Endothelial cell of umbilical vein (primary cell): ENCODE results near the gene OXA1L. TPM values are rescaled to one million over a fixed set of nuclear protein-coding genes. Genes with fewer than 3 reads are reported as not detected.
"Not testable (repeated sequence)": the region's sequence is repeated elsewhere in the genome, so short reads cannot be mapped to it uniquely, and the experiment has no call there.

Experiments used
- BruUV-seq: library from RNA; stranded (reverse); fragments of 400-500 nt; replicated peaks from 2 replicates; lab custom pipeline; 2021; lab: Mats Ljungman, UMichigan
- CTCF ChIA-PET: fragments of 300-600, 350-600 bp; sonication (Branson Sonifier 250); formaldehyde crosslinking; loops from one replicate; lab custom pipeline; 2021; ENCODE audit warnings: antibody characterized with exemption, inconsistent platforms; lab: Charles Lee
- POLR2A ChIA-PET: fragments of 300-600, 350-600 bp; sonication (Branson Sonifier 250); formaldehyde crosslinking; loops from one replicate; lab custom pipeline; 2021; ENCODE audit warnings: antibody characterized with exemption, inconsistent platforms; lab: Charles Lee
- DNase-seq: peaks from one replicate; pipeline ENCODE4 v3.0.0-alpha.2; 2011; ENCODE audit warnings: low read depth, low spot score
- FAIRE-seq: peaks from 2 replicates; lab custom pipeline; 2011; peaks lifted over from hg19 to GRCh38; lab: Jason Lieb, UNC
- H2AFZ ChIP-seq: 2 replicates; pipeline ENCODE4 v1.6.0; 2012; ENCODE audit warnings: low read depth, low read length, control low read depth, inconsistent platforms
- H3K27ac ChIP-seq: 2 replicates; pipeline ENCODE4 v1.5.1; 2011; ENCODE audit warnings: low read depth, mild to moderate bottlenecking, control low read depth, low read length, moderate library complexity; ENCODE audit not compliant: insufficient read depth
- H3K27me3 ChIP-seq, 2 experiments: 2 replicates each; pipeline versions ENCODE4 v1.6.0 to v1.6.1; 2011; ENCODE audit warnings: low read length in 2 of 2, mixed read lengths in 1 of 2; ENCODE audit not compliant: control insufficient read depth in 2 of 2, insufficient read depth in 2 of 2
- H3K36me3 ChIP-seq, 2 experiments: 2 replicates in 1 of 2; 3 replicates in 1 of 2; pipeline ENCODE4 v1.5.1; 2011; ENCODE audit warnings: low read length in 2 of 2, mild to moderate bottlenecking in 1 of 2, moderate library complexity in 1 of 2; ENCODE audit not compliant: control insufficient read depth in 2 of 2, insufficient read depth in 2 of 2; ENCODE audit errors: extremely low read depth in 1 of 2
- H3K4me1 ChIP-seq: 3 replicates; pipeline ENCODE4 v1.5.1; 2011; ENCODE audit warnings: mild to moderate bottlenecking, low read length; ENCODE audit not compliant: control insufficient read depth, insufficient read depth; ENCODE audit errors: extremely low read depth
- H3K4me2 ChIP-seq: 2 replicates; pipeline ENCODE4 v1.6.1; 2011; ENCODE audit warnings: low read length, control low read depth, mixed read lengths; ENCODE audit not compliant: insufficient read depth
- H3K4me3 ChIP-seq, 3 experiments: fragments of 200-600 bp in 1 of 3; sonication (generic), shearing (Covaris generic) in 1 of 3; replicated peaks in 1 of 3; 2 replicates each; pipeline ENCODE4 v1.5.1; 2011 to 2016; ENCODE audit warnings: control low read depth in 3 of 3, low read length in 3 of 3, mild to moderate bottlenecking in 2 of 3, inconsistent platforms in 1 of 3, low read depth in 1 of 3, moderate library complexity in 1 of 3; ENCODE audit not compliant: insufficient read depth in 1 of 3
- H3K79me2 ChIP-seq: 2 replicates; pipeline ENCODE4 v1.6.0; 2012; ENCODE audit warnings: low read length, inconsistent platforms; ENCODE audit not compliant: control insufficient read depth, insufficient read depth
- H3K9ac ChIP-seq: replicated peaks from 2 replicates; pipeline ENCODE3; 2011; ENCODE audit warnings: low read length, control low read depth; ENCODE audit not compliant: insufficient read depth; ENCODE audit errors: extremely low read depth
- H3K9me1 ChIP-seq: replicated peaks from 3 replicates; pipeline ENCODE4 v1.6.0; 2011; ENCODE audit warnings: mild to moderate bottlenecking, low read length; ENCODE audit not compliant: control insufficient read depth, insufficient read depth; ENCODE audit errors: extremely low read depth
- H3K9me3 ChIP-seq: replicated peaks from 2 replicates; pipeline ENCODE4 v1.5.1; 2012; ENCODE audit warnings: low read length, inconsistent platforms; ENCODE audit not compliant: control insufficient read depth, insufficient read depth
- H4K20me1 ChIP-seq: replicated peaks from 2 replicates; pipeline ENCODE3; 2011; ENCODE audit warnings: mild to moderate bottlenecking, low read length; ENCODE audit not compliant: control insufficient read depth, insufficient read depth; ENCODE audit errors: extremely low read depth
- GATA2 ChIP-seq: IDR thresholded peaks from 2 replicates; pipeline ENCODE4 v1.7.0; 2011; ENCODE audit warnings: low read depth, mild to moderate bottlenecking, moderate library complexity, mixed read lengths, low read length; ENCODE audit not compliant: insufficient read length, insufficient read depth
- MYC ChIP-seq: IDR thresholded peaks from one replicate; pipeline ENCODE4 v1.6.1; 2011; ENCODE audit warnings: mild to moderate bottlenecking, low read depth, low read length
- POLR2AphosphoS5 ChIP-seq: IDR thresholded peaks from 2 replicates; pipeline ENCODE4 v1.6.1; 2012; ENCODE audit warnings: low read depth, mild to moderate bottlenecking, control low read depth, low read length, moderate library complexity; ENCODE audit not compliant: insufficient read depth
- dilution Hi-C: fragments of 300-500 bp; cut with MboI; formaldehyde crosslinking; loops from one replicate; pipeline ENCODE4 v1.15.0; 2019; ENCODE audit warnings: low sequenced_read_pairs; ENCODE audit not compliant: extremely low pct_ligation_motif_present
- intact Hi-C: fragments of 100-400 bp; cut with micrococcal nuclease; formaldehyde crosslinking; loops from one replicate; pipeline ENCODE4 v1.10.0; 2022
- polyA plus RNA-seq, 4 experiments: library from polyadenylated mRNA; depleted of rRNA in 3 of 4; stranded (reverse) in 3 of 4; unstranded in 1 of 4; fragments of >200 nt; gene quantifications; 2 replicates each; pipeline versions ENCODE4 v1.2.1 to v1.2.3, GENCODE V29; 2011 to 2012; ENCODE audit warnings: missing spikeins in 1 of 4
- total RNA-seq: library from RNA; stranded (reverse); gene quantifications from 2 replicates; pipeline ENCODE4 v1.2.3, GENCODE V29; 2021
- TF ChIP-seq, protein P1 (sequence below): IDR thresholded peaks from 2 replicates; pipeline ENCODE4 v1.6.1; 2011; ENCODE audit not compliant: insufficient read depth, insufficient read length
- TF ChIP-seq, protein P2 (sequence below), 2 donors: IDR thresholded peaks; 1 replicate in 1 of 2; 2 replicates in 1 of 2; pipeline ENCODE4 v1.5.1; 2011; ENCODE audit warnings: low read length in 2 of 2, mild to moderate bottlenecking in 2 of 2, moderate library complexity in 2 of 2, control low read depth in 1 of 2, inconsistent platforms in 1 of 2, low read depth in 1 of 2; ENCODE audit not compliant: insufficient read depth in 1 of 2; ENCODE audit errors: extremely low read depth in 1 of 2

The OXA1L gene
- total and polyA plus RNA-seq, 2 donors (not counting 3 experiments of a cell fraction or from before 2014, with no cell fraction given): 212 to 294 TPM

DNA sequence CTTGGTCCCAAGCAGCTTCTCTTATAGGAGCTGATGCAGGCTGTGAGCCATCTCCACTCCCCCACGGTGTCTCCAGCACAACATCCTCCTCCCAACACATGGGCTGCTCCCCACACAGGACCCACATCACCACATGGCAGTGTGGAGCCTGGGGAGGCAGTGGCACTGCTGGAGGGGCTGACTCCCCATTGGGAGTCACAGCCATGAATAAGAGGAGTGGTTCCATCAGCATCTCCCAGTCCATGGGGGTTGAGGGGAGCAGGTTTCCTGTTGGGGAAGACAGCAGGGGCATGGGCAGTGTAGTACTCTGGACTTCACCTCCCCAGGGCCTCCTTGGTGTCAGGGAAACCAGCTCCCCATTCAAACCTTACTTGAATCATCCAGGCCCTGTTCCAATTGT is 40.5 kb upstream of the OXA1L start:
- intact Hi-C loops (no loop called here), dilution Hi-C loops (no loop called here)
- Histone ChIP-seq H3K27ac (no peak overlapping the region), H3K36me3 (no peaks in the 10 kb centered on the region), H3K9ac (no peak overlapping the region), H3K9me1 (no peaks in the 10 kb centered on the region), H3K27me3 (no peaks in the 10 kb centered on the region), H2AFZ (no peak overlapping the region), H3K4me1 (no peaks in the 10 kb centered on the region), H4K20me1 (no peaks in the 10 kb centered on the region), H3K4me2 (no peak overlapping the region), H3K9me3 (no peaks in the 10 kb centered on the region), H3K4me3 (no peak overlapping the region), H3K79me2 (no peaks in the 10 kb centered on the region)
- ChIA-PET CTCF (no interaction called here), POLR2A (no interaction called here)
- FAIRE-seq (no peak), DNase-seq (no peak)
- no TSS peak for BruUV-seq
- TF ChIP-seq, protein P1, sequence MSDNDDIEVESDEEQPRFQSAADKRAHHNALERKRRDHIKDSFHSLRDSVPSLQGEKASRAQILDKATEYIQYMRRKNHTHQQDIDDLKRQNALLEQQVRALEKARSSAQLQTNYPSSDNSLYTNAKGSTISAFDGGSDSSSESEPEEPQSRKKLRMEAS: no peak
- no peak for TF ChIP-seq GATA2
- TF ChIP-seq, protein P2, sequence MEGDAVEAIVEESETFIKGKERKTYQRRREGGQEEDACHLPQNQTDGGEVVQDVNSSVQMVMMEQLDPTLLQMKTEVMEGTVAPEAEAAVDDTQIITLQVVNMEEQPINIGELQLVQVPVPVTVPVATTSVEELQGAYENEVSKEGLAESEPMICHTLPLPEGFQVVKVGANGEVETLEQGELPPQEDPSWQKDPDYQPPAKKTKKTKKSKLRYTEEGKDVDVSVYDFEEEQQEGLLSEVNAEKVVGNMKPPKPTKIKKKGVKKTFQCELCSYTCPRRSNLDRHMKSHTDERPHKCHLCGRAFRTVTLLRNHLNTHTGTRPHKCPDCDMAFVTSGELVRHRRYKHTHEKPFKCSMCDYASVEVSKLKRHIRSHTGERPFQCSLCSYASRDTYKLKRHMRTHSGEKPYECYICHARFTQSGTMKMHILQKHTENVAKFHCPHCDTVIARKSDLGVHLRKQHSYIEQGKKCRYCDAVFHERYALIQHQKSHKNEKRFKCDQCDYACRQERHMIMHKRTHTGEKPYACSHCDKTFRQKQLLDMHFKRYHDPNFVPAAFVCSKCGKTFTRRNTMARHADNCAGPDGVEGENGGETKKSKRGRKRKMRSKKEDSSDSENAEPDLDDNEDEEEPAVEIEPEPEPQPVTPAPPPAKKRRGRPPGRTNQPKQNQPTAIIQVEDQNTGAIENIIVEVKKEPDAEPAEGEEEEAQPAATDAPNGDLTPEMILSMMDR (IDR thresholded peaks at IDR 0.05; ENCODE audit: extremely low read depth in 1 of 2, insufficient read depth in 1 of 2, low read depth in 1 of 2, low read length in 2 of 2): no peak
- TF ChIP-seq POLR2AphosphoS5: no peak
- TF ChIP-seq MYC: no peak

DNA sequence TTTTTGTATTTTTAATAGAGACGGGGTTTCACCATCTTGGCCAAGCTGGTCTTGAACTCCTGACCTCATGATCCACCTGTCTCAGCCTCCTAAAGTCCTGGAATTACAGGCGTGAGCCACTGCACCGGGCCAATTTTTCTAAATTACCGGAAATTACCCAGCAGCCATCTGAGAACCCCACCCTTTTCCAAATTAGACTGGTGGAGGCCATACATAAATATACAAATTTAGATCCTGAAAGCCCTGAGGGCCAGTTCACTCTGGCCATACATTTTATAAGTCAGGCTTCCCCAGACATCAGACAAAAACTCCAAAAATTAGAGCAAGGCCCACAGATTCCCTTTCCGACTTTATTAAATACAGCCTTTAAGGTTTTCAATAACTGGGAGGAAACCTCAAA is 34.4 kb upstream of the OXA1L start:
- intact Hi-C loops, H3K27ac ChIP-seq, H3K36me3 ChIP-seq, H3K4me1 ChIP-seq, H3K27me3 ChIP-seq, H3K4me3 ChIP-seq, H3K79me2 ChIP-seq, H3K9me3 ChIP-seq, DNase-seq, H2AFZ ChIP-seq, FAIRE-seq, POLR2A ChIA-PET, H4K20me1 ChIP-seq, BruUV-seq, H3K9me1 ChIP-seq, H3K9ac ChIP-seq, H3K4me2 ChIP-seq, dilution Hi-C loops: not testable (repeated sequence)
- CTCF ChIA-PET: interaction anchor here (0.9 to 1.0 kb wide), 2 partner anchors 12 to 74 kb away, joined by 3 to 4 read pairs; no protein-coding TSS in a partner anchor
